Breast epithelium (tissue), 4 donors: ENCODE measurements around the gene MRPL9. TPM values are rescaled to one million over a fixed set of nuclear protein-coding genes. Genes with fewer than 3 reads are reported as not detected.
"Not testable (repeated sequence)": the region's sequence is repeated elsewhere in the genome, so short reads cannot be mapped to it uniquely, and the experiment has no call there.

ENCODE experiments used
- DNase-seq, 2 donors: peaks; one replicate each; pipeline ENCODE4 v3.0.0-alpha.2; 2019; ENCODE audit warnings: low spot score in 2 of 2
- H3K27ac ChIP-seq, 2 donors: fragments of 200-600 bp; sonication (generic) in 1 of 2; one replicate each; pipeline ENCODE4 v1.5.1; 2016 to 2019; ENCODE audit warnings: mild to moderate bottlenecking in 1 of 2
- H3K27me3 ChIP-seq, 2 donors: fragments of 200-600 bp; sonication (generic) in 1 of 2; one replicate each; pipeline versions ENCODE4 v1.5.1 to v1.6.0; 2017 to 2019; ENCODE audit warnings: control low read depth in 1 of 2, mild to moderate bottlenecking in 1 of 2
- H3K36me3 ChIP-seq: fragments of 200-600 bp; one replicate; pipeline ENCODE4 v1.5.1; 2019
- H3K4me1 ChIP-seq, 2 donors: fragments of 200-600 bp; sonication (generic); one replicate each; pipeline ENCODE4 v1.5.1; 2016 to 2019; ENCODE audit warnings: control low read depth in 1 of 2
- H3K4me3 ChIP-seq, 3 donors: fragments of 200-600 bp; sonication (generic); 1 replicate in 2 of 3; 2 replicates in 1 of 3; pipeline ENCODE4 v1.5.1; 2016 to 2019; ENCODE audit warnings: mild to moderate bottlenecking in 3 of 3, moderate library complexity in 2 of 3
- H3K9me3 ChIP-seq, 2 donors: fragments of 200-600 bp; sonication (generic) in 1 of 2; one replicate each; pipeline ENCODE4 v1.5.1; 2016 to 2019; ENCODE audit warnings: control low read depth in 1 of 2
- CTCF ChIP-seq, 3 donors: fragments of 450-650 bp; IDR thresholded peaks; one replicate each; pipeline ENCODE4 v1.5.1; 2016 to 2017; ENCODE audit warnings: antibody characterized with exemption in 3 of 3, mild to moderate bottlenecking in 3 of 3, moderate library complexity in 3 of 3
- POLR2A ChIP-seq: fragments of 450-650 bp; IDR thresholded peaks from one replicate; pipeline ENCODE4 v1.6.1; 2016; ENCODE audit warnings: antibody characterized with exemption, mild to moderate bottlenecking, moderate library complexity
- POLR2AphosphoS5 ChIP-seq, 3 donors: sonication (generic); formaldehyde crosslinking; IDR thresholded peaks; one replicate each; pipeline ENCODE4 v1.6.1; 2017; ENCODE audit warnings: antibody characterized with exemption in 3 of 3
- intact Hi-C: fragments of 100-400 bp; cut with DNase I; formaldehyde crosslinking; loops from one replicate; pipeline ENCODE4 v1.15.1; 2023; ENCODE audit warnings: low total_unique reads
- total RNA-seq, 3 donors: library from RNA; depleted of rRNA; stranded (reverse); fragments of >200 nt; gene quantifications; one replicate each; pipeline ENCODE4 v1.1.0, GENCODE V29; 2016

The MRPL9 gene
- total RNA-seq, 3 donors from 2014 or later = 58.3 to 68.5 (median 66.9) TPM

GRCh38 chr1:151787689-151788088, 24.4 kb upstream of the MRPL9 start:
- no peaks in the 10 kb centered on the region for H3K36me3 ChIP-seq
- H3K27ac ChIP-seq = no peak overlapping the region
- H3K4me3 ChIP-seq = no peak overlapping the region
- intact Hi-C loops = no loop called here
- H3K9me3 ChIP-seq = no peaks in the 10 kb centered on the region
- TF ChIP-seq POLR2A (no peak), POLR2AphosphoS5 (IDR thresholded peaks at IDR 0.05) (no peak), CTCF (IDR thresholded peaks at IDR 0.05) (no peak)
- no peaks in the 10 kb centered on the region for H3K4me1 ChIP-seq
- DNase-seq = no peak
- H3K27me3 ChIP-seq = no peaks in the 10 kb centered on the region

- Histone ChIP-seq H3K36me3 (no peaks in the 10 kb centered on the region), H3K27ac (no peak overlapping the region), H3K4me3 (no peak overlapping the region), H3K27me3 (no peaks in the 10 kb centered on the region), H3K4me1 (no peaks in the 10 kb centered on the region), H3K9me3 (no peaks in the 10 kb centered on the region)
- TF ChIP-seq CTCF (IDR thresholded peaks at IDR 0.05) (no peak), POLR2AphosphoS5 (IDR thresholded peaks at IDR 0.05) (no peak), POLR2A (no peak)
- intact Hi-C loops = no loop called here
- DNase-seq = no peak
These were observed 20.5 kb upstream of the MRPL9 start for GRCh38 chr1:151783796-151784195.

- no peaks in the 10 kb centered on the region for H3K36me3 ChIP-seq
- intact Hi-C loops = no loop called here
- no peak for DNase-seq
- no peak overlapping the region for H3K4me3 ChIP-seq
- no peak overlapping the region for H3K27ac ChIP-seq
- no peak for TF ChIP-seq POLR2AphosphoS5 (IDR thresholded peaks at IDR 0.05)
- no peak for TF ChIP-seq POLR2A
- H3K9me3 ChIP-seq = no peaks in the 10 kb centered on the region
- H3K4me1 ChIP-seq = no peaks in the 10 kb centered on the region
- H3K27me3 ChIP-seq = no peaks in the 10 kb centered on the region
These were observed 19.4 kb upstream of the MRPL9 start for GRCh38 chr1:151782741-151783140.

- H3K27me3 ChIP-seq, intact Hi-C loops, DNase-seq, H3K9me3 ChIP-seq, H3K27ac ChIP-seq, H3K4me3 ChIP-seq, H3K36me3 ChIP-seq, H3K4me1 ChIP-seq: not testable (repeated sequence)
These were observed 18.7 kb upstream of the MRPL9 start for GRCh38 chr1:151782026-151782425.

- H3K9me3 ChIP-seq, H3K27me3 ChIP-seq, DNase-seq, H3K27ac ChIP-seq, H3K36me3 ChIP-seq, intact Hi-C loops, H3K4me1 ChIP-seq, H3K4me3 ChIP-seq: not testable (repeated sequence)
These were observed 17.4 kb upstream of the MRPL9 start for GRCh38 chr1:151780736-151781135.

GRCh38 chr1:151779852-151780251, 16.6 kb upstream of the MRPL9 start:
- H3K9me3 ChIP-seq = no peaks in the 10 kb centered on the region
- no peaks in the 10 kb centered on the region for H3K4me1 ChIP-seq
- intact Hi-C loops = no loop called here
- no peaks in the 10 kb centered on the region for H3K36me3 ChIP-seq
- no peak for DNase-seq
- TF ChIP-seq POLR2AphosphoS5 (IDR thresholded peaks at IDR 0.05) = no peak
- no peak for TF ChIP-seq POLR2A
- no peak for TF ChIP-seq CTCF (IDR thresholded peaks at IDR 0.05)
- H3K27me3 ChIP-seq = no peaks in the 10 kb centered on the region
- no peak overlapping the region for H3K27ac ChIP-seq
- no peak overlapping the region for H3K4me3 ChIP-seq

- TF ChIP-seq POLR2A = no peak
- no peak for TF ChIP-seq CTCF (IDR thresholded peaks at IDR 0.05)
- TF ChIP-seq POLR2AphosphoS5 (IDR thresholded peaks at IDR 0.05) = no peak
- H3K4me3 ChIP-seq = no peak overlapping the region
- DNase-seq = no peak
- H3K9me3 ChIP-seq = no peaks in the 10 kb centered on the region
- H3K36me3 ChIP-seq = no peaks in the 10 kb centered on the region
- intact Hi-C loops = no loop called here
- no peaks in the 10 kb centered on the region for H3K4me1 ChIP-seq
- H3K27me3 ChIP-seq = no peaks in the 10 kb centered on the region
- no peak overlapping the region for H3K27ac ChIP-seq
These were observed 14.0 kb upstream of the MRPL9 start for GRCh38 chr1:151777317-151777716.
